ENCODE data around the gene ATXN10. TPM values are rescaled to one million over a fixed set of nuclear protein-coding genes. Genes with fewer than 3 reads are reported as not detected.

The ATXN10 gene
- total and polyA plus RNA-seq, 2 donors (not counting 1 experiment from before 2014, with no cell fraction given): 164 to 350 TPM

GRCh38 chr22:45891021-45891421 lies 219.4 kb downstream of the ATXN10 start:
- no peak for TF ChIP-seq EZH2 (IDR thresholded peaks at IDR 0.05; ENCODE audit: low read length, missing control alignments)
- TF ChIP-seq CTCF (conservative IDR thresholded peaks at IDR 0.05 in 1 of 2, IDR thresholded peaks at IDR 0.05 in 1 of 2; ENCODE audit: low read depth in 1 of 2, low read length in 2 of 2): no peak
- Histone ChIP-seq H3K27ac (ENCODE audit: insufficient read depth, low read length) (no peak overlapping the region), H4K20me1 (ENCODE audit: control insufficient read depth, extremely low read depth, insufficient read depth, low read length) (peaks cover 2% of the 10 kb centered on the region), H2AFZ (ENCODE audit: low read length) (no peak overlapping the region), H3K4me1 (ENCODE audit: control insufficient read depth, extremely low read depth, insufficient read depth, low read length) (peaks cover 4% of the 10 kb centered on the region), H3K4me3 (replicated peaks in 1 of 4; ENCODE audit: control extremely low read depth in 1 of 4, insufficient read depth in 1 of 4, low read depth in 3 of 4, low read length in 4 of 4) (no peak overlapping the region), H3K27me3 (ENCODE audit: control insufficient read depth, insufficient read depth, low read length) (no peaks in the 10 kb centered on the region), H3K36me3 (ENCODE audit: control insufficient read depth, insufficient read depth, low read length) (no peaks in the 10 kb centered on the region), H3K9ac (ENCODE audit: insufficient read depth, low read length) (no peak overlapping the region), H3K9me3 (ENCODE audit: control insufficient read depth, insufficient read depth, low read depth, low read length) (no peaks in the 10 kb centered on the region), H3K4me2 (ENCODE audit: extremely low read depth, insufficient read depth, low read length) (no peak overlapping the region), H3K79me2 (ENCODE audit: control insufficient read depth, insufficient read depth, low read length) (no peaks in the 10 kb centered on the region)
- no peak for DNase-seq (ENCODE audit: low read depth in 2 of 2)

- Histone ChIP-seq H3K27me3 (ENCODE audit: control insufficient read depth, insufficient read depth, low read length) (no peaks in the 10 kb centered on the region), H3K9me3 (ENCODE audit: control insufficient read depth, insufficient read depth, low read depth, low read length) (no peaks in the 10 kb centered on the region), H3K27ac (ENCODE audit: insufficient read depth, low read length) (no peak overlapping the region), H3K36me3 (ENCODE audit: control insufficient read depth, insufficient read depth, low read length) (no peaks in the 10 kb centered on the region), H2AFZ (ENCODE audit: low read length) (no peak overlapping the region), H3K79me2 (ENCODE audit: control insufficient read depth, insufficient read depth, low read length) (no peaks in the 10 kb centered on the region), H3K4me1 (ENCODE audit: control insufficient read depth, extremely low read depth, insufficient read depth, low read length) (peaks cover 4% of the 10 kb centered on the region), H4K20me1 (ENCODE audit: control insufficient read depth, extremely low read depth, insufficient read depth, low read length) (peaks cover 2% of the 10 kb centered on the region), H3K9ac (ENCODE audit: insufficient read depth, low read length) (no peak overlapping the region), H3K4me3 (replicated peaks in 1 of 4; ENCODE audit: control extremely low read depth in 1 of 4, insufficient read depth in 1 of 4, low read depth in 3 of 4, low read length in 4 of 4) (no peak overlapping the region), H3K4me2 (ENCODE audit: extremely low read depth, insufficient read depth, low read length) (no peak overlapping the region)
- no peak for TF ChIP-seq CTCF (conservative IDR thresholded peaks at IDR 0.05 in 1 of 2, IDR thresholded peaks at IDR 0.05 in 1 of 2; ENCODE audit: low read depth in 1 of 2, low read length in 2 of 2)
- TF ChIP-seq EZH2 (IDR thresholded peaks at IDR 0.05; ENCODE audit: low read length, missing control alignments): no peak
- DNase-seq (ENCODE audit: low read depth in 2 of 2): no peak
Observed at GRCh38 chr22:45891471-45891995, 219.9 kb downstream of the ATXN10 start.

GRCh38 chr22:45891996-45892621 lies 220.5 kb downstream of the ATXN10 start:
- Histone ChIP-seq H3K4me2 (ENCODE audit: extremely low read depth, insufficient read depth, low read length) (no peak overlapping the region), H3K4me3 (replicated peaks in 1 of 4; ENCODE audit: control extremely low read depth in 1 of 4, insufficient read depth in 1 of 4, low read depth in 3 of 4, low read length in 4 of 4) (no peak overlapping the region), H3K27ac (ENCODE audit: insufficient read depth, low read length) (no peak overlapping the region), H2AFZ (ENCODE audit: low read length) (no peak overlapping the region), H3K4me1 (ENCODE audit: control insufficient read depth, extremely low read depth, insufficient read depth, low read length) (peaks cover 4% of the 10 kb centered on the region), H3K79me2 (ENCODE audit: control insufficient read depth, insufficient read depth, low read length) (no peaks in the 10 kb centered on the region), H3K27me3 (ENCODE audit: control insufficient read depth, insufficient read depth, low read length) (no peaks in the 10 kb centered on the region), H3K9ac (ENCODE audit: insufficient read depth, low read length) (no peak overlapping the region), H3K9me3 (ENCODE audit: control insufficient read depth, insufficient read depth, low read depth, low read length) (no peaks in the 10 kb centered on the region), H3K36me3 (ENCODE audit: control insufficient read depth, insufficient read depth, low read length) (no peaks in the 10 kb centered on the region), H4K20me1 (ENCODE audit: control insufficient read depth, extremely low read depth, insufficient read depth, low read length) (peaks cover 2% of the 10 kb centered on the region)
- no peak for DNase-seq (ENCODE audit: low read depth in 2 of 2)
- TF ChIP-seq EZH2 (IDR thresholded peaks at IDR 0.05; ENCODE audit: low read length, missing control alignments) (no peak), CTCF (conservative IDR thresholded peaks at IDR 0.05 in 1 of 2, IDR thresholded peaks at IDR 0.05 in 1 of 2; ENCODE audit: low read depth in 1 of 2, low read length in 2 of 2) (no peak)

Measured in fibroblast of lung (primary cell).